DND-41 (cell line): ENCODE measurements around the gene TCP11L1.

Experiments used
- ATAC-seq: fragments of 200-7000 bp; cut with Tn5 transposase; 3 replicates; pipeline ENCODE4 v1.9.1; 2021; ENCODE audit warnings: low read depth; ENCODE audit not compliant: insufficient read depth
- DNase-seq: peaks from one replicate; pipeline ENCODE4 v3.0.0-alpha.2; 2020
- H2AFZ ChIP-seq: 2 replicates; pipeline ENCODE4 v1.6.0; 2012; ENCODE audit warnings: low read depth, low read length
- H3K27ac ChIP-seq: 2 replicates; pipeline ENCODE4 v1.5.1; 2012; ENCODE audit warnings: low read length, inconsistent platforms
- H3K27me3 ChIP-seq: fragments of 200-600 bp; sonication (generic); 2 replicates; pipeline ENCODE4 v1.6.0; 2012; ENCODE audit warnings: low read length, mild to moderate bottlenecking, inconsistent platforms; ENCODE audit not compliant: insufficient read depth, poor library complexity
- H3K36me3 ChIP-seq: 2 replicates; pipeline ENCODE4 v1.5.1; 2012; ENCODE audit warnings: low read length, inconsistent platforms; ENCODE audit not compliant: insufficient read depth
- H3K4me1 ChIP-seq: 2 replicates; pipeline ENCODE4 v1.5.1; 2012; ENCODE audit warnings: mild to moderate bottlenecking, low read length; ENCODE audit not compliant: insufficient read depth
- H3K4me2 ChIP-seq: 2 replicates; pipeline ENCODE4 v1.6.0; 2012; ENCODE audit warnings: mild to moderate bottlenecking, moderate library complexity, low read length, inconsistent platforms; ENCODE audit not compliant: insufficient read depth
- H3K4me3 ChIP-seq, 2 experiments: fragments of 200-600 bp in 1 of 2; shearing (Covaris generic) in 1 of 2; 2 replicates each; pipeline ENCODE4 v1.5.1; 2012 to 2016; ENCODE audit warnings: inconsistent platforms in 2 of 2, low read length in 2 of 2, mild to moderate bottlenecking in 2 of 2, low read depth in 1 of 2, moderate library complexity in 1 of 2
- H3K79me2 ChIP-seq: 2 replicates; pipeline ENCODE4 v1.6.0; 2012; ENCODE audit warnings: low read length, inconsistent platforms; ENCODE audit not compliant: insufficient read depth
- H3K9ac ChIP-seq: 2 replicates; pipeline ENCODE4 v1.6.0; 2012; ENCODE audit warnings: low read depth, mild to moderate bottlenecking, inconsistent platforms, low read length, moderate library complexity
- H3K9me3 ChIP-seq: 2 replicates; pipeline ENCODE4 v1.5.1; 2012; ENCODE audit warnings: low read length, moderate library complexity, mild to moderate bottlenecking, inconsistent platforms; ENCODE audit not compliant: insufficient read depth, severe bottlenecking
- H4K20me1 ChIP-seq: 2 replicates; pipeline ENCODE4 v1.6.0; 2012; ENCODE audit warnings: low read length; ENCODE audit not compliant: insufficient read depth
- EZH2 ChIP-seq: IDR thresholded peaks from 3 replicates; pipeline ENCODE4 v1.6.1; 2012; ENCODE audit warnings: borderline replicate concordance, low read depth, mild to moderate bottlenecking, moderate library complexity, low read length, inconsistent platforms; ENCODE audit not compliant: severe bottlenecking
- TF ChIP-seq, protein P1 (sequence below): IDR thresholded peaks from 2 replicates; pipeline ENCODE4 v1.5.1; 2012; ENCODE audit warnings: borderline replicate concordance, low read length, moderate library complexity, mild to moderate bottlenecking; ENCODE audit not compliant: poor library complexity, severe bottlenecking; ENCODE audit errors: extremely low read depth

TCP11L1 gene

DNA sequence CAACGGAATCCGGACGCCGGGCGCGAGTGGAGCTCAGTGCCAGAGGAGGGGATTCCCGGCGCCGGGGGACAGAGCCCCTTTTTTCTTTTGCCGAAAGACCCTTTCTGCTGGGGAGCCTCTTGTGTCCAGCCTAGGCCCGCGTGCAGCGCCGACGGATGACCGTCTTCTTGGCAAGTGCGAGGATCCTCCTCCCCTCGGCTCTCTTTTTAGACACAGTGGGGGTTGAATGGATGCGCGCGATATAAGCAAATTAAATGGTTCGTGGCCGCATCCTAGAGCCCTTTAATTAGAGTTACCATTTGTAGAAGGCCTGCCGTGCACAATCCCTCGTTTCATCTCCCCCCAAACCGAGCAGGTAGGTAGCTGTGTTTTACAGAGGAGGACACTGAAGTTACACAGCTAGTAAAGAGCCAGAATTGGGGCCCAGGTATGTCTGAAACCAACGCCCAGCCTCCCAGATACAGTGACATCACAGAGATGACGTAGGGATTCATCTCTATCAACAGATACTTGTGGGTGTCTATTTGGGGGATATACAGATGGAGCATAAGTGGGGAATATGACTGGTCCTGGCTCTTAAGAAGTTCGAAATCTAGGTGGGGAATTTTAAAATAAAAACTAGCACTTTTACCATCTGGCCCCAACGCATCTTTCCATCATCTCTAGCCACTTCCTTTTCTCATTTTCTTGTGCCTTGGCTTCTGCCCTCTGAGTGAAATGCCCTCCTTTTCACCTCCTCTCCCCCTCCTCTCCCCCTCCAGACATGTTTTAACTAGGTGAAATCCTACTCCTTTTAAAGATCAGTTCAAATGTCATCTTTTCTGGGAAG is 875 bp downstream of the TCP11L1 start:
- Histone ChIP-seq H3K9ac (peak overlapping the region; percentile 76), H3K4me3 (peak overlapping the region; percentile 65 to 87; a peak in 3 of 4 replicates), H3K9me3 (no peaks in the 10 kb centered on the region), H3K27me3 (no peaks in the 10 kb centered on the region), H2AFZ (peak overlapping the region; percentile 95), H3K27ac (peak overlapping the region; percentile 91), H3K36me3 (peaks cover 17% of the 10 kb centered on the region), H3K4me2 (peak overlapping the region; percentile 90), H4K20me1 (no peaks in the 10 kb centered on the region), H3K4me1 (peaks cover 21% of the 10 kb centered on the region), H3K79me2 (peaks cover 20% of the 10 kb centered on the region)
- DNase-seq (peak; percentile 19), ATAC-seq (0 out of 3 replicates have a peak, but pooled peaks have one; percentile 0)
- TF ChIP-seq EZH2: no peak
- TF ChIP-seq, protein P1, sequence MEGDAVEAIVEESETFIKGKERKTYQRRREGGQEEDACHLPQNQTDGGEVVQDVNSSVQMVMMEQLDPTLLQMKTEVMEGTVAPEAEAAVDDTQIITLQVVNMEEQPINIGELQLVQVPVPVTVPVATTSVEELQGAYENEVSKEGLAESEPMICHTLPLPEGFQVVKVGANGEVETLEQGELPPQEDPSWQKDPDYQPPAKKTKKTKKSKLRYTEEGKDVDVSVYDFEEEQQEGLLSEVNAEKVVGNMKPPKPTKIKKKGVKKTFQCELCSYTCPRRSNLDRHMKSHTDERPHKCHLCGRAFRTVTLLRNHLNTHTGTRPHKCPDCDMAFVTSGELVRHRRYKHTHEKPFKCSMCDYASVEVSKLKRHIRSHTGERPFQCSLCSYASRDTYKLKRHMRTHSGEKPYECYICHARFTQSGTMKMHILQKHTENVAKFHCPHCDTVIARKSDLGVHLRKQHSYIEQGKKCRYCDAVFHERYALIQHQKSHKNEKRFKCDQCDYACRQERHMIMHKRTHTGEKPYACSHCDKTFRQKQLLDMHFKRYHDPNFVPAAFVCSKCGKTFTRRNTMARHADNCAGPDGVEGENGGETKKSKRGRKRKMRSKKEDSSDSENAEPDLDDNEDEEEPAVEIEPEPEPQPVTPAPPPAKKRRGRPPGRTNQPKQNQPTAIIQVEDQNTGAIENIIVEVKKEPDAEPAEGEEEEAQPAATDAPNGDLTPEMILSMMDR: no peak

DNA sequence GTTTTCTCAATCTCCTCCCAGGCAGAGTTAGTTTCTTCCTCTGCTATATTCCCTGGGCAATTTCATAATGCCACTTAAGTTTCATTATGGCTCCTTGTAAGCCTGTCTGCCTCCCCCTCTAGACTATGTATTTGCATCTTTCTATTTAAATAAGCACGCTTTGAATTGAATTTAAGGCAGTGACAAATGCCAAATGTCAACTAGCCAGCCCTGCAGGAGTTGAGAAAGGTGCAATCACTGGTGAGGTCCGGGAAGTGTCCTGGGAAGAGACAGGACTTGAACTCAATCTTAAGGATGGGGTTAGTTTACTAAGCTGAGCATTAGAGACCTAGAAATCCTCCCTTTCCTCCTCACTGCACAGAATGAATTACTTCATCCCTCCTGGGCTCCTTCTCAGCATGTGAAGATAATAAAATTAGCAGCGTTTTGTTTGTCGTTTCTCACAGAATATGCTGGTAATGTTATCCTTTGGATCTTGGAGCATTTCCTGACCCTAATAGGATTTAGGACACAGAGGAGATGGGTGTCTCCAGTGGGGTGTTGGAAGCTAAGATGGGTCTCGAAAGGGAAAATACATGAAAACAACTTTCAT is 1.6 kb downstream of the TCP11L1 start:
- ATAC-seq (no peak), DNase-seq (no peak)
- Histone ChIP-seq H3K27me3 (no peaks in the 10 kb centered on the region), H3K79me2 (peaks cover 20% of the 10 kb centered on the region), H3K4me2 (peak overlapping the region; percentile 90), H3K27ac (peak overlapping the region; percentile 91; the same call in 1 of the 2 replicates), H3K4me1 (peaks cover 21% of the 10 kb centered on the region), H2AFZ (no peak overlapping the region), H3K9me3 (no peaks in the 10 kb centered on the region), H4K20me1 (no peaks in the 10 kb centered on the region), H3K4me3 (peak overlapping the region; percentile 65 to 87; a peak in 3 of 4 replicates), H3K9ac (peak overlapping the region; percentile 76; the same call in 1 of the 2 replicates), H3K36me3 (peaks cover 24% of the 10 kb centered on the region)
- TF ChIP-seq EZH2: no peak
- TF ChIP-seq, protein P1: no peak

DNA sequence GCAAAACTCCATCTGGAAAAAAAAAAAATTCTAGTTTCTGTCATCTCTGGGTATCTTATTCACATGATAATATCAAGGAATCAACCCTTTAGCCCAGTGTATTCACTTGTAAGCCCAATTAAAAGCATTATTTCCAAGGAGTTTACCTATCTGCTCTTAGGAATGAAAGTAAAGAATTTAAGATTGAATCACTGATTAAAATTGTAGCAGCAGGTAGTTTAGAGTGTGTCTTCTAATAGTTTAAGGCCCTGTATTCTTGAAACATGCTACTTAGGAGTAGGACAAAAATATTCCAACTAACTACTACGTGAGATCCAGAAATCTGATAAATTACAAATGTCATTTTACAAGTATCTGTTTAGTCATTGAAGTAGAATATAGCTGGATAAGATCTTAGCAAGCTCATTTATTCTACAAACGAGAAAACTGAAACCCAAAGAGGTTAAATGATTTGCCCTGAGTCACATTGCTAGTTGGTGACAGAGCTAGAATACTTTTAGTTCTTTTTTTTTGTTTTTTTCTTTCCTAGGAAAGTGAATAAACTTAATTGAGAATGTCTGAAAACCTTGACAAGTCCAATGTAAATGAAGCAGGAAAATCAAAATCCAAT is 4.0 kb downstream of the TCP11L1 start:
- DNase-seq: no peak
- Histone ChIP-seq H3K4me3 (no peak overlapping the region), H3K36me3 (peaks cover 37% of the 10 kb centered on the region), H3K9me3 (no peaks in the 10 kb centered on the region), H3K4me2 (no peak overlapping the region), H3K4me1 (peaks cover 19% of the 10 kb centered on the region), H3K27me3 (no peaks in the 10 kb centered on the region), H3K79me2 (peaks cover 20% of the 10 kb centered on the region), H3K27ac (no peak overlapping the region), H4K20me1 (no peaks in the 10 kb centered on the region), H2AFZ (no peak overlapping the region), H3K9ac (no peak overlapping the region)
- TF ChIP-seq, protein P1: no peak
- no peak for TF ChIP-seq EZH2
- no peak for ATAC-seq
